HG02642 (cell line): Measurements from ENCODE around the gene PRM1.
"Not testable (repeated sequence)": the region's sequence is repeated elsewhere in the genome, so short reads cannot be mapped to it uniquely, and the experiment has no call there.

ENCODE experiments used
- ATAC-seq: cut with Tn5 transposase; IDR thresholded peaks from one replicate; pipeline ENCODE4 v1.9.1; 2021; ENCODE audit warnings: mild to moderate bottlenecking; ENCODE audit not compliant: unreplicated experiment, poor library complexity

The PRM1 gene

GRCh38 chr16:11298950-11299547 lies 17.9 kb upstream of the PRM1 start:
- ATAC-seq: not testable (repeated sequence)

GRCh38 chr16:11298143-11298900 lies 17.2 kb upstream of the PRM1 start:
- ATAC-seq: no peak

- ATAC-seq: peak; percentile 85
Observed at GRCh38 chr16:11297492-11298142, 16.5 kb upstream of the PRM1 start.

GRCh38 chr16:11296706-11297491 lies 15.8 kb upstream of the PRM1 start:
- peak; percentile 26 for ATAC-seq

- no peak for ATAC-seq
Observed at GRCh38 chr16:11296351-11296705, 15.2 kb upstream of the PRM1 start.

- ATAC-seq: no peak
Observed at GRCh38 chr16:11295672-11296071, 14.5 kb upstream of the PRM1 start.

GRCh38 chr16:11292076-11292748 lies 11.1 kb upstream of the PRM1 start:
- ATAC-seq: no peak

GRCh38 chr16:11291091-11291703 lies 10.1 kb upstream of the PRM1 start:
- no peak for ATAC-seq

GRCh38 chr16:11290102-11290893 lies 9.2 kb upstream of the PRM1 start:
- no peak for ATAC-seq

- not testable (repeated sequence) for ATAC-seq
Observed at GRCh38 chr16:11289696-11290095, 8.6 kb upstream of the PRM1 start.

- ATAC-seq: no peak
Observed at GRCh38 chr16:11289202-11289601, 8.1 kb upstream of the PRM1 start.

- ATAC-seq: no peak
Observed at GRCh38 chr16:11285842-11286241, 4.7 kb upstream of the PRM1 start.

GRCh38 chr16:11283820-11284248 lies 2.7 kb upstream of the PRM1 start:
- no peak for ATAC-seq

GRCh38 chr16:11278681-11279628 lies 2.2 kb downstream of the PRM1 start:
- no peak for ATAC-seq

- ATAC-seq: no peak
Observed at GRCh38 chr16:11277607-11278337, 3.4 kb downstream of the PRM1 start.

- no peak for ATAC-seq
Observed at GRCh38 chr16:11276896-11277593, 4.1 kb downstream of the PRM1 start.
